IMR-90 (cell line): ENCODE results near the gene STYXL1. TPM values are rescaled to one million over a fixed set of nuclear protein-coding genes. Genes with fewer than 3 reads are reported as not detected.

Experiments
- ATAC-seq: fragments of 200-7000 bp; cut with Tn5 transposase; 2 replicates; pipeline ENCODE4 v1.9.1; 2020; ENCODE audit warnings: low read depth, mild to moderate bottlenecking, moderate library complexity
- BruUV-seq: library from RNA; stranded (reverse); fragments of 400-500 nt; replicated peaks from 2 replicates; lab custom pipeline; 2021; lab: Mats Ljungman, UMichigan
- CTCF ChIA-PET: fragments of 300-600 bp; formaldehyde crosslinking; extraction: SDS; loops from one replicate; lab custom pipeline; 2021; ENCODE audit warnings: antibody characterized with exemption; lab: Yijun Ruan, JAX
- POLR2A ChIA-PET: fragments of 300-600 bp; sonication (Branson Sonifier 250); formaldehyde crosslinking; loops from one replicate; lab custom pipeline; 2022; ENCODE audit warnings: antibody characterized with exemption; ENCODE audit not compliant: unreplicated experiment; lab: Charles Lee
- DNase-seq: peaks from one replicate; pipeline ENCODE4 v3.0.0; 2013
- H2AFZ ChIP-seq: replicated peaks from 2 replicates; pipeline ENCODE3; 2013; ENCODE audit warnings: low read length, mild to moderate bottlenecking; ENCODE audit not compliant: poor library complexity
- H2AK5ac ChIP-seq: 2 replicates; pipeline ENCODE4 v1.6.1; 2013; ENCODE audit warnings: low read depth, low read length, inconsistent platforms
- H2AK9ac ChIP-seq: replicated peaks from 2 replicates; pipeline ENCODE3; 2013; ENCODE audit warnings: mild to moderate bottlenecking, low read depth, low read length, moderate library complexity; ENCODE audit not compliant: poor library complexity
- H2BK120ac ChIP-seq: 2 replicates; pipeline ENCODE4 v1.6.1; 2013; ENCODE audit warnings: low read depth, low read length, inconsistent platforms
- H2BK15ac ChIP-seq: 3 replicates; pipeline ENCODE4 v1.6.1; 2013; ENCODE audit warnings: low read depth, low read length, inconsistent platforms
- H2BK20ac ChIP-seq: 2 replicates; pipeline ENCODE4 v1.6.1; 2013; ENCODE audit warnings: low read depth, mild to moderate bottlenecking, inconsistent platforms, low read length, moderate library complexity
- H2BK5ac ChIP-seq: 2 replicates; pipeline ENCODE4 v1.6.1; 2013; ENCODE audit warnings: mild to moderate bottlenecking, low read depth, low read length, inconsistent platforms; ENCODE audit not compliant: poor library complexity, severe bottlenecking
- H3K14ac ChIP-seq: replicated peaks from 2 replicates; pipeline ENCODE4 v1.6.1; 2013; ENCODE audit warnings: low read depth, low read length, inconsistent platforms
- H3K18ac ChIP-seq: 2 replicates; pipeline ENCODE4 v1.6.1; 2013; ENCODE audit warnings: low read depth, low read length, control low read depth
- H3K23ac ChIP-seq: 2 replicates; pipeline ENCODE4 v1.6.1; 2013; ENCODE audit warnings: low read depth, low read length, inconsistent platforms
- H3K27ac ChIP-seq: 2 replicates; pipeline ENCODE4 v1.5.1; 2013; ENCODE audit warnings: mild to moderate bottlenecking, control low read depth, low read length; ENCODE audit not compliant: insufficient read depth
- H3K27me3 ChIP-seq: 2 replicates; pipeline ENCODE4 v1.6.1; 2013; ENCODE audit warnings: low read length; ENCODE audit not compliant: control insufficient read depth, insufficient read depth
- H3K36me3 ChIP-seq: 2 replicates; pipeline ENCODE4 v1.6.1; 2013; ENCODE audit warnings: low read length, mixed read lengths; ENCODE audit not compliant: control insufficient read depth, insufficient read depth
- H3K4ac ChIP-seq: 2 replicates; pipeline ENCODE4 v1.6.1; 2013; ENCODE audit warnings: low read depth, low read length, inconsistent platforms
- H3K4me1 ChIP-seq: 2 replicates; pipeline ENCODE4 v1.6.1; 2013; ENCODE audit warnings: low read length, mixed read lengths; ENCODE audit not compliant: control insufficient read depth, insufficient read depth
- H3K4me2 ChIP-seq: 2 replicates; pipeline ENCODE4 v1.6.1; 2013; ENCODE audit warnings: low read depth, mild to moderate bottlenecking, control low read depth, low read length, moderate library complexity
- H3K4me3 ChIP-seq: 2 replicates; pipeline ENCODE4 v1.5.1; 2013; ENCODE audit warnings: low read depth, mild to moderate bottlenecking, control low read depth, low read length, moderate library complexity; ENCODE audit not compliant: insufficient read depth
- H3K56ac ChIP-seq: 2 replicates; pipeline ENCODE4 v1.6.1; 2013; ENCODE audit warnings: low read length, inconsistent platforms; ENCODE audit not compliant: insufficient read depth; ENCODE audit errors: extremely low read depth
- H3K79me1 ChIP-seq, 2 experiments: 2 replicates each; pipeline ENCODE4 v1.6.1; 2013; ENCODE audit warnings: low read length in 2 of 2, inconsistent platforms in 1 of 2, low read depth in 1 of 2
- H3K9ac ChIP-seq: 2 replicates; pipeline ENCODE4 v1.6.1; 2013; ENCODE audit warnings: low read depth, low read length, control low read depth
- H3K9me1 ChIP-seq: 2 replicates; pipeline ENCODE4 v1.6.1; 2013; ENCODE audit warnings: low read length, inconsistent platforms; ENCODE audit not compliant: insufficient read depth
- H3K9me3 ChIP-seq: 2 replicates; pipeline ENCODE4 v1.6.1; 2013; ENCODE audit warnings: low read length; ENCODE audit not compliant: control insufficient read depth, insufficient read depth
- H4K20me1 ChIP-seq: 2 replicates; pipeline ENCODE4 v1.6.1; 2013; ENCODE audit warnings: low read length, inconsistent platforms; ENCODE audit not compliant: insufficient read depth
- H4K5ac ChIP-seq: 2 replicates; pipeline ENCODE4 v1.6.1; 2013; ENCODE audit warnings: mild to moderate bottlenecking, low read depth, low read length, control low read depth
- H4K8ac ChIP-seq, 2 experiments: 2 replicates each; pipeline ENCODE4 v1.6.1; 2013; ENCODE audit warnings: low read depth in 2 of 2, low read length in 2 of 2, control low read depth in 1 of 2, inconsistent platforms in 1 of 2
- H4K91ac ChIP-seq: 2 replicates; pipeline ENCODE4 v1.6.1; 2013; ENCODE audit warnings: low read depth, low read length, inconsistent platforms; ENCODE audit not compliant: insufficient read depth
- NFE2L2 ChIP-seq: fragments of 150-350 bp; IDR thresholded peaks from 2 replicates; pipeline ENCODE4 v1.6.1; 2016; ENCODE audit warnings: low read depth, mild to moderate bottlenecking, low read length
- WGBS, 2 experiments: methylation state at CpG; one replicate each; pipeline versions ENCODE4 v1.1.5 to v1.1.7; 2013; ENCODE audit warnings: missing lambda C conversion rate in 2 of 2; ENCODE audit not compliant: insufficient read length in 1 of 2; ENCODE audit errors: extremely low coverage in 2 of 2; 5-methylcytosine and 5-hydroxymethylcytosine counted together
- dilution Hi-C: fragments of 300-500 bp; cut with HindIII; formaldehyde crosslinking; loops from one replicate; pipeline ENCODE4 v1.14.3; 2018; ENCODE audit warnings: low sequenced_read_pairs; ENCODE audit not compliant: unreplicated experiment
- in situ Hi-C: fragments of 300-500 bp; cut with MboI; formaldehyde crosslinking; loops from 3 replicates; pipeline ENCODE4 v1.14.3; 2019; ENCODE audit warnings: low sequenced_read_pairs, inconsistent platforms, mixed read lengths
- intact Hi-C: fragments of 100-400 bp; cut with micrococcal nuclease; formaldehyde crosslinking; loops from 2 replicates; pipeline ENCODE4 v1.10.0; 2022
- polyA plus RNA-seq, 3 experiments: library from polyadenylated mRNA; depleted of rRNA; stranded (reverse); fragments of >200 nt; gene quantifications; 2 replicates each; pipeline ENCODE4 v1.2.3, GENCODE V29; 2012; ENCODE audit warnings: low replicate concordance in 1 of 3
- total RNA-seq: library from RNA; depleted of rRNA; stranded (reverse); fragments of >200 nt; gene quantifications from 2 replicates; pipeline ENCODE4 v1.2.3, GENCODE V29; 2012

STYXL1 gene
- total and polyA plus RNA-seq, 2 of the 4 experiments (the other 2 are of a cell fraction), result 66.1 to 73.8 TPM

DNA sequence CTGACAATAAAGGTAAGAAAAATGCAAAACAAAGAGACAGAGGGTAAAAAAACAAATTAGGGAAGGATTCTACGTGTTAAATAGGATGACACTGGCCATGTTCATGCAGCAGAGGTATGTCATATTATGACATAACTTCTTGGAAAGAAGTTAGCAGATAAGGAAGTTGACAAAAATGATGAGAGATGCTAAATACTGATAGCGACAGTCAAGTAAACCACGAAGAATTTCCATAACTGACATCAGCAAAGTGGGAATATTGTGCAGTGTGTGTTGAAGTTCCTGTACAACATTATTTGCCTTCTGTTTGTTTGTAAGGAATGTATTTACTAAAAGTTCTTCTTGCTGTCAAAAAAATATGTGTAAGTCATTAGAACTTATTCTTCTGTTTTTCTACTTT is 29.6 kb upstream of the STYXL1 start:
- Histone ChIP-seq H2BK20ac (no peak overlapping the region), H3K4me2 (no peak overlapping the region), H3K36me3 (no peaks in the 10 kb centered on the region), H3K23ac (no peak overlapping the region), H4K91ac (no peak overlapping the region), H2BK15ac (no peak overlapping the region), H3K79me1 (no peaks in the 10 kb centered on the region), H3K27me3 (no peaks in the 10 kb centered on the region), H4K20me1 (no peaks in the 10 kb centered on the region), H3K4me3 (no peak overlapping the region), H2BK120ac (no peak overlapping the region), H3K9me1 (0 out of 2 replicates have a peak, but pooled peaks cover 8% of the 10 kb centered on the region), H4K8ac (no peak overlapping the region), H2AK5ac (no peak overlapping the region), H3K4me1 (peaks cover 6% of the 10 kb centered on the region), H3K18ac (no peak overlapping the region), H2AK9ac (no peak overlapping the region), H3K9ac (no peak overlapping the region), H3K14ac (no peak overlapping the region; the same call in 1 of the 2 replicates), H4K5ac (no peak overlapping the region), H2BK5ac (no peak overlapping the region), H3K9me3 (peaks cover 5% of the 10 kb centered on the region), H3K27ac (no peak overlapping the region), H2AFZ (no peak overlapping the region), H3K4ac (no peak overlapping the region), H3K56ac (no peak overlapping the region)
- no peak for DNase-seq
- ChIA-PET POLR2A (no interaction called here), CTCF (no interaction called here)
- intact Hi-C loops, result no loop called here
- in situ Hi-C loops, result no loop called here
- no TSS peak for BruUV-seq
- TF ChIP-seq NFE2L2, result no peak
- no peak for ATAC-seq
- dilution Hi-C loops, result no loop called here
- WGBS, 2 experiments, result 83% methylated on average over 1 of the region's 3 CpGs; no CpG with 5 or more reads in 1 of the 2 experiments
